HFFc6 (cell line): ENCODE results near the gene TBC1D24. TPM values are rescaled to one million over a fixed set of nuclear protein-coding genes. Genes with fewer than 3 reads are reported as not detected.

ENCODE experiments used
- DNase-seq: peaks from one replicate; pipeline ENCODE4 v3.0.0-alpha.2; 2018
- H3K27ac Mint-ChIP-seq: 2 replicates; pipeline ENCODE4 v1.8.0; 2020; ENCODE audit warnings: mild to moderate bottlenecking, mixed read lengths
- H3K27me3 Mint-ChIP-seq: 2 replicates; pipeline ENCODE4 v1.8.0; 2021; ENCODE audit warnings: mild to moderate bottlenecking, moderate library complexity, mixed read lengths; ENCODE audit not compliant: insufficient read depth
- H3K36me3 Mint-ChIP-seq: 2 replicates; pipeline ENCODE4 v1.8.0; 2021; ENCODE audit warnings: low read depth, mixed read lengths
- H3K4me1 Mint-ChIP-seq: 2 replicates; pipeline ENCODE4 v1.8.0; 2020; ENCODE audit warnings: low read depth, mixed read lengths
- H3K4me3 Mint-ChIP-seq: 2 replicates; pipeline ENCODE4 v1.8.0; 2020; ENCODE audit warnings: mild to moderate bottlenecking, moderate library complexity, mixed read lengths
- H3K9me3 Mint-ChIP-seq: 2 replicates; pipeline ENCODE4 v1.8.0; 2020; ENCODE audit warnings: mild to moderate bottlenecking, mixed read lengths
- long read RNA-seq: library from polyadenylated mRNA; unstranded; transcript quantifications from one replicate; pipeline ENCODE4 v2.0.0, GENCODE V29; 2019
- total RNA-seq, 6 experiments: library from RNA; stranded (reverse); fragmentation: NEBNext Ultra II Directional; extraction: Animal tissue kit (Norgen Biotek cat#: 25700); gene quantifications; 2 replicates in 1 of 6; 3 replicates in 5 of 6; pipeline ENCODE4 v1.2.3, GENCODE V29; 2021
- TF ChIP-seq, protein P1 (sequence below): fragments of 200-600 bp; sonication (generic); IDR thresholded peaks from 2 replicates; pipeline ENCODE4 v1.5.0; 2021; ENCODE audit warnings: antibody characterized with exemption, mild to moderate bottlenecking

Gene TBC1D24
- 10 to 100 TPM; 15.8 to 30.3 (median 19.0) TPM for total RNA-seq
- long read RNA-seq, full-length matches to known transcripts: 1 of 2 reads
- long read RNA-seq, partial matches to known transcripts: 0 of 2 reads
- long read RNA-seq, other reads (novel, unspliced or antisense): 1 of 2 reads

DNA sequence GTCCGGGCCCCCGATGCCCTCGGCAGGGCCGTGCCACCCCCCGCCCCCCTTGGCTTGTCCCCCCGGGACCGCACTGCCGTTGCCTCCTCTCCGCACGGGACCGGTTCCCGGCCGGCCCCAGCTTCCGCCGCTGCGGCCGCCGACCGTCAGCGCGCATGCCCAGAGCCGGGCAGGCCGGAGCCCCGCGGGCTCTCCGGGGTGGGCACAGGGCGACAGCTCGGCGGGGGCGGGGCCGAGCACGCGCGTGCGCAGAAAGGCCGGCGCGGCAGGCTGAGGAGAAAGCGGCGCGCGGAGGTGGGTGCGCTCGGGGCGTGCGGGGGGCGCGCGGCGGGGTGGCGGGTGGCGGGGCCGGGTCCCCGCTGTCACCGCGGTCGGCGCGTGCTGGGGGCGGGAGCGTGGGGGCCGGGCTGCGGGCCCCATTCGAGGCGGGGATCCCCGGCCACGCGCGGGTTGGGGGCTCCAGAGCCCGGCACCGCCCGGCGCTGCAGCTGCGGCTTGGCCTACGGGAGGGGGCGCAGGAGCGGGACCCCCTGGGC, at the start of gene TBC1D24:
Gene TBC1D24 (plus strand): TSS at position 251 of the 536 bp plus-strand sequence. CDS start 21,022 bp downstream, outside the sequence.
- H3K36me3 Mint-ChIP-seq: no peaks in the 10 kb centered on the region
- H3K27ac Mint-ChIP-seq: peak within 1 kb of the TSS; percentile 69
- DNase-seq: peak; percentile 74
- H3K4me3 Mint-ChIP-seq: peak within 1 kb of the TSS; percentile 78
- no peaks in the 10 kb centered on the region; the same call in 1 of the 2 replicates for H3K27me3 Mint-ChIP-seq
- peaks cover 6% of the 10 kb centered on the region; the same call in 1 of the 2 replicates for H3K4me1 Mint-ChIP-seq
- H3K9me3 Mint-ChIP-seq: no peaks in the 10 kb centered on the region
- TF ChIP-seq, protein P1, sequence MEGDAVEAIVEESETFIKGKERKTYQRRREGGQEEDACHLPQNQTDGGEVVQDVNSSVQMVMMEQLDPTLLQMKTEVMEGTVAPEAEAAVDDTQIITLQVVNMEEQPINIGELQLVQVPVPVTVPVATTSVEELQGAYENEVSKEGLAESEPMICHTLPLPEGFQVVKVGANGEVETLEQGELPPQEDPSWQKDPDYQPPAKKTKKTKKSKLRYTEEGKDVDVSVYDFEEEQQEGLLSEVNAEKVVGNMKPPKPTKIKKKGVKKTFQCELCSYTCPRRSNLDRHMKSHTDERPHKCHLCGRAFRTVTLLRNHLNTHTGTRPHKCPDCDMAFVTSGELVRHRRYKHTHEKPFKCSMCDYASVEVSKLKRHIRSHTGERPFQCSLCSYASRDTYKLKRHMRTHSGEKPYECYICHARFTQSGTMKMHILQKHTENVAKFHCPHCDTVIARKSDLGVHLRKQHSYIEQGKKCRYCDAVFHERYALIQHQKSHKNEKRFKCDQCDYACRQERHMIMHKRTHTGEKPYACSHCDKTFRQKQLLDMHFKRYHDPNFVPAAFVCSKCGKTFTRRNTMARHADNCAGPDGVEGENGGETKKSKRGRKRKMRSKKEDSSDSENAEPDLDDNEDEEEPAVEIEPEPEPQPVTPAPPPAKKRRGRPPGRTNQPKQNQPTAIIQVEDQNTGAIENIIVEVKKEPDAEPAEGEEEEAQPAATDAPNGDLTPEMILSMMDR: no peak

DNA sequence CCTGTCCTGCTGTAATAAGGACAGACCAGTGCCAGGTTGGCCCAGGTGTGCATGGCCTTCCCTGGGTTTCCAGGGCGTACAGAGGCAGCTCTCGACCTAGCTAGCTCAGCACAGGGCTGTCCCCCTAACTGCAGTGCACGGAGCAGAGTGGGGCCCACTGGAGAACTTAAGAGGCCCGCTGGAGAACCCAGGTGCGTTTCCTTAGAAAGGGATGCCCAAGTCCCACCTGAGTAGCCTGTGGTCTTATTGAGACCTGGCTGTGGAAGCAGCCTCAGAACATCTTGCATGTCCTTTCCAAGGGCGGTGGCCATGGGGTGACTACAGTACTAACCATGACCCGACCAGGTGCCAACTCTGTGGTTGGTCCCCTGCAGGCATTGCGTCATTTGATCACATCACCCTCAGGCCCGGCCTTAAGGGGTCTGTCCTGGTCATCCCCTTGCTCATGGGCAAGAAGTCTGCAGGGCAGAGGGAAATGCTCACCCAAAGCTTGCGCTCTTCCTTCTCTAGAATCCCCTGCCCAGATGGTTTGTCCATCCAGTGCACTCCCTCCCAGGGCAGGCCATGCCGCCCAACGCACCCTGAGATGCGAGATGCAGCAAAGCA, 49.0 kb upstream of the TBC1D24 start:
- H3K4me3 Mint-ChIP-seq: no peak overlapping the region
- DNase-seq: no peak
- no peak overlapping the region for H3K27ac Mint-ChIP-seq
- H3K4me1 Mint-ChIP-seq: peaks cover 28% of the 10 kb centered on the region
- H3K9me3 Mint-ChIP-seq: no peaks in the 10 kb centered on the region
- peaks cover 3% of the 10 kb centered on the region for H3K27me3 Mint-ChIP-seq
- peaks cover 8% of the 10 kb centered on the region; the same call in 1 of the 2 replicates for H3K36me3 Mint-ChIP-seq
- TF ChIP-seq, protein P1: no peak

DNA sequence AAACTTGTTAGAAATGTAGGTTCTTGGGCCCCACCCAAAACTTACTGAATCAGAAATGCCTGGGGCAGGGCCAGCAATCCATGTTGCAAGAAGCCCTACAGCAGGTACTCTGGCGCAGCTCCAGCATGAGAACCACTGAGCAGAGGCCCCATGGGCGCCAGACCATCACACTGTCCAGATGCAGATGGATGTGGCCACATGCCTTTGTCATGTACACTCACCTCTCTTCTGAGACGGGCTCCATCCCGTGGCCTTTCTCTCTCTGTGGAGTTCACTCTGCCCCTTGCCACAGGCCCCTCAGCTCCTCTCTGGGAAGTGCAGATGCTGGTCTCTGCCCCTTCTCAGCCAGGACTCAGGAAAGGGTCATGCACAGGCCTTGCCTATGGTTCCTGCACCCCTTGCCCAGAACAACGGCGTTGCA, 48.0 kb upstream of the TBC1D24 start:
- no peak for DNase-seq
- Mint-ChIP-seq H3K36me3 (peaks cover 8% of the 10 kb centered on the region; the same call in 1 of the 2 replicates), H3K4me1 (peaks cover 31% of the 10 kb centered on the region), H3K27ac (no peak overlapping the region), H3K9me3 (no peaks in the 10 kb centered on the region), H3K27me3 (peaks cover 1% of the 10 kb centered on the region), H3K4me3 (no peak overlapping the region)
- TF ChIP-seq, protein P1: no peak

DNA sequence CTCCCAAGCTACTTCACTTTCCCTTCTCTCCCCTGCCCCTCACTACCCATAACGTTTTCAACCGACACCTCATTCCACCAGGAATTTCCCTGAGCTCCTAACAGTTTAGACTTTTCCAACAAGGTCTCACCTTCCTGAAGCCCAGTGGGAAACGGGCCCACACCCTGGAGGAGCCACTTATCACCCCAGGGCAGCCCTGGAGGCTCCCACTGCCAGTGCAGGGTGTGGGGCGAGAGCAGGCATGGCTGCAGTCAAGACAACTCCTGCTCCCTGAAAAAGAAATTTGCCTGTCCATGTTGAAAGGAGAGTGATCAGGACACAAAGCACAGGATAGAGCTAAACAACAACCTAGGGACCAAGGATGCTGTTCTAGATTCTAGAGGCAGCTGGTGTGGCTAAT, 47.4 kb upstream of the TBC1D24 start:
- peaks cover 31% of the 10 kb centered on the region for H3K4me1 Mint-ChIP-seq
- TF ChIP-seq, protein P1: no peak
- H3K27ac Mint-ChIP-seq: peak overlapping the region; percentile 89; the same call in 1 of the 2 replicates
- peak overlapping the region; percentile 48; the same call in 1 of the 2 replicates for H3K4me3 Mint-ChIP-seq
- H3K36me3 Mint-ChIP-seq: peaks cover 8% of the 10 kb centered on the region; the same call in 1 of the 2 replicates
- H3K9me3 Mint-ChIP-seq: no peaks in the 10 kb centered on the region
- no peak for DNase-seq
- H3K27me3 Mint-ChIP-seq: peaks cover 1% of the 10 kb centered on the region

DNA sequence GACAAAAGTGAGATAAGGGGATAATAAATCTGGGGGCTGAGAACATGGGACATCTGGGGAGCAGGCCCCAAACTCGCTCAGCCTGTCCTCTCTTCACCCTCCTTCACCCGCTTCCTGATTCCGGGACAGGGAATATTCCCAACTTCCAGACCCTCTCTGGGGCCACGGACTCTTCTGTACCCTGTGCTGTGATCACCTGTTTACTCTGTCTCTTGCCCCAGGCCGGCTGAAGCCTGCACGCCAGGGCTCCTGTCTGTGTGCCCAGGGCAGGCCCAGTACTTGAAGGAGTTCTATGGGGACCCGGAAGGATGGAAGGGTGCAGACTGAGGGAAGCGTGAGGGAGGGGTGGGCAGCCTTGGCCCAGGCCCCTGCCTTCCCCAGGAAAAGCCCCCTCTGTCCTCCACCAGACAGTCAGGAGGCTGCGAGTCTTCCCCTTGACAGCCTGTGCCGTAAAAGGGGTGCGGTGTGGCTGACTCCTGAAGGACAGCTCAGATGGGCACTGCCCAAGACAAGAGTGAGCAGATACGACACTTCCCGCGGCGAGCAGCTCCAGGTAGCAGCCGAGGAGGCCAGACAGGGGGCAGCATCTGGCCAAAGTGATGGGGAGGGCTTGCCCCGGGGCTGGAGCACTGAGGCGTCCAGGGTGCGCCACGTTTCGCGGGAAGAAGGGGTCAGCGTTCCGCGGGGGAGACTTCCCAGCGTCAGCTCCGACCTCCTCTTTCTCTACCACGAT, 46.7 kb upstream of the TBC1D24 start:
- Mint-ChIP-seq H3K4me1 (peaks cover 31% of the 10 kb centered on the region), H3K27ac (peak overlapping the region; percentile 89), H3K9me3 (no peaks in the 10 kb centered on the region), H3K4me3 (peak overlapping the region; percentile 90), H3K27me3 (peaks cover 1% of the 10 kb centered on the region), H3K36me3 (peaks cover 11% of the 10 kb centered on the region; the same call in 1 of the 2 replicates)
- peak; percentile 32 for DNase-seq
- TF ChIP-seq, protein P1: peak; percentile 66
